GM23248 (cell line): Measurements from ENCODE around the gene POLA2.

Experiments
- EZH2 ChIP-seq: fragments of 200-600 bp; sonication (generic); IDR thresholded peaks from 2 replicates; pipeline ENCODE4 v1.6.1; 2018; ENCODE audit warnings: antibody characterized with exemption, mild to moderate bottlenecking; ENCODE audit not compliant: insufficient read depth, poor library complexity, severe bottlenecking
- EZH2phosphoT487 ChIP-seq: fragments of 200-600 bp; sonication (generic); IDR thresholded peaks from 2 replicates; pipeline ENCODE4 v1.6.1; 2018; ENCODE audit warnings: antibody characterized with exemption, moderate library complexity, mild to moderate bottlenecking, low read depth; ENCODE audit not compliant: insufficient read depth

DNA sequence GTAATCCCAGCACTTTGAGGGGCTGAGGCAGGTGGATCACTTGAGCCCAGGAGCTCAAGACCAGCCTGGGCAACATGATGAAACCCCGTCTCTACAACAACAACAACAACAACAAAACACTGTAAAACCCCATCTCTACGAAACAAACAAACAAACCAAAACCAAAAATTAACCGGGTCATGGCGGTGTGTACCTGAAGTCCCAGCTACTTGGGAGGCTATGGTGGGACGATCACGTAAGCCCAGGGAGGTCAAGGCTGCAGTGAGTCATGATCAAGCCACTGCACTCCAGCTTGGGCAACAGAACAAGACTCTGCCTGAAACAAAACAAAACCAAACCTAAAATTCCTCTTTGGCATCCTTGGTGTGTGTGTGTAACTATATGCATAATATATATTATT lies 7.0 kb upstream of the POLA2 start:
- TF ChIP-seq EZH2 (no peak), EZH2phosphoT487 (no peak)
